ENCODE data around the gene CACHD1. TPM values are rescaled to one million over a fixed set of nuclear protein-coding genes. Genes with fewer than 3 reads are reported as not detected.

The CACHD1 gene
- total RNA-seq, 1 donor, result 1.4 TPM

DNA sequence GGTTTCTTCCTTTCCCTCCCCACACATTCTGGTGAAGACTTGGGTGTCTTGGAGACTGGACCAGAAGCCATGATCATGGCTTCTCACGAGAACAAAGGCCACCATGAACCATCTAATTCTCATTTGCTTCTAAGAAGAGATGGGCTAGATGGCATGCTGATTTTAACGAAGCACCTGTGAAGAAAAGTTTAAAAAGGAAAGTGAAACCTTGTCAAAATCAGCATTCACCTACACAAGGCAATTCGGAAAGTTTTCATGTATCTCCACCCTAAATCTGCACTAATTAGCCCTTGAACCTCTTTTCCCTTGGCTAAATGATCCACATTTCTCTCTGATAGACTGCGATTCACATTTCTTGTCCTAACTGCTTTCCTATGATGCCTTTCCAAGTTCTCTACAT, 160.7 kb downstream of the CACHD1 start:
- no peaks in the 10 kb centered on the region for H3K4me1 ChIP-seq (ENCODE audit: insufficient read depth, low read length)
- H3K4me3 ChIP-seq (ENCODE audit: low read length), result no peak overlapping the region
- H3K9me3 ChIP-seq (ENCODE audit: low read depth, low read length), result no peaks in the 10 kb centered on the region
- no peaks in the 10 kb centered on the region for H3K27me3 ChIP-seq (ENCODE audit: insufficient read depth, low read length)

DNA sequence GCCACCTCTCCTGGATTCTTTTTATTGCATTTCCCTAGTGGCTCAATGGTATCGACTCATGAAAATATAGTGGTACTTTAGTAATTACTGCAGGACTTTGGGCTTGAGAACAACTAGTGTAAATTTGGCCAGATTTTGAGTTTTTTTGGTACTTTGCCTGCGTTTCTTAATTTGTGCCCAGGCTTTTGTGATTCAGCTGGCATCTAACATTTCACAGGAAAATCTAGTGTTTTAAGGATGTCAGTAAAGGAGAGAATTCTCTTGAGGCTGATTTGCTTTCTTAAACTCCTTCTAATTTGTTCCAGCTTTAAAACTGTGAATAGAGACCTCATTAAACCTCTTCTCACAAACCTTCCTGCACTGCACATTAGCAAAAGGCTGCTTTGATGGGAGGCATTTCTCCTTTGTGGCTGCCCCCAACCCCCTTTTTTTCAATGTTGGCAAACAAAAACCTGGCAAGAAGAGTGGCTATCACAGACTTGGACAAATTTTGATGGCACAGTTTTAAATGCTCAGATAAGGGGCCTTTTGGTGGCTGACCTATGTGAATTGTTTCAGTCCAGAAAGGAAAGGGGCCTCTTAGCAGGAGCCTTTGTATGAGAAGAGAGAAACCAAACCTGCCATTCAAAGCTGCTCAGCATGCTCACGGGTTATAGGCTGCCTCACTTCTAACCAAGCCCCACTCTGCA, 161.6 kb downstream of the CACHD1 start:
- H3K4me3 ChIP-seq (ENCODE audit: low read length), result no peak overlapping the region
- H3K27me3 ChIP-seq (ENCODE audit: insufficient read depth, low read length), result no peaks in the 10 kb centered on the region
- H3K4me1 ChIP-seq (ENCODE audit: insufficient read depth, low read length), result no peaks in the 10 kb centered on the region
- no peaks in the 10 kb centered on the region for H3K9me3 ChIP-seq (ENCODE audit: low read depth, low read length)

DNA sequence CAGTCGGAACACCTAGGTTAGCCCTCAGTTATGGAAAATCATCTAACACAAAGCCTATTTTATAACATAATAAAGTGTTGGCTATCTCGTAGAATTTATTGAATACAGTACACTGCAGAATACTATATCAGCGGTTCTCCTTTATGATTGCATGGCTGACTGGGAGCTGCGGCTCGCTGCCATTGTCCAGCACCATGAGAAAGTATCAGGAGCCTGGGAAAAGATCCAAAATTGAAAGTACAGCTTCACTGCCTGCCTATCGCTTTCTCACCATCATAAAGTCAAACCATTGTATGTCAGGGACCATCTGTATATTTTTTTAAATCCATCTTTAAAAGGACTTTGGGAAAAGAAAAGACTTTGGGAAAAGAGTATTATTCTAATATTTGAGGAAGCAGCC, 163.0 kb downstream of the CACHD1 start:
- no peaks in the 10 kb centered on the region for H3K4me1 ChIP-seq (ENCODE audit: insufficient read depth, low read length)
- H3K27me3 ChIP-seq (ENCODE audit: insufficient read depth, low read length), result no peaks in the 10 kb centered on the region
- no peaks in the 10 kb centered on the region for H3K9me3 ChIP-seq (ENCODE audit: low read depth, low read length)
- H3K4me3 ChIP-seq (ENCODE audit: low read length), result no peak overlapping the region

DNA sequence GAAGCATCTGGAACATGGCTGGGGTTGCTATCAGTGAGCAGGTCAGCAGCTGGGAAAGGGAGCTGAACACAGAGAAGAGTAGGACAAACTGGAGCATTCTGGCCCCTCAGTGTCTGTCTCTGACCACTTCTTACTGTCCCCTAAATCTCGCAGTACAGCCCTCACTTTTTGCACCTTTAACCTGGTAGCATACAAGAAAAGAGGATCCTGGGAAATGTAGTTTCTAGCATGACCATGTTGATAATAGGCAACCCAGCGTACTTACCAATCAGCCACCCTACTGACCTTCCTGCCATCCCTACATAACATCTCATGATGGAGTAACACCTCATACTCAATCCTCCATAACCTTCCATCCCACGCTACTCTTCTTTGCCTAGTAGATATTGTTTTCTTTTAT, 175.8 kb downstream of the CACHD1 start:
- no peaks in the 10 kb centered on the region for H3K27me3 ChIP-seq (ENCODE audit: insufficient read depth, low read length)
- no peaks in the 10 kb centered on the region for H3K4me1 ChIP-seq (ENCODE audit: insufficient read depth, low read length)
- H3K9me3 ChIP-seq (ENCODE audit: low read depth, low read length), result no peaks in the 10 kb centered on the region
- H3K4me3 ChIP-seq (ENCODE audit: low read length), result no peak overlapping the region

DNA sequence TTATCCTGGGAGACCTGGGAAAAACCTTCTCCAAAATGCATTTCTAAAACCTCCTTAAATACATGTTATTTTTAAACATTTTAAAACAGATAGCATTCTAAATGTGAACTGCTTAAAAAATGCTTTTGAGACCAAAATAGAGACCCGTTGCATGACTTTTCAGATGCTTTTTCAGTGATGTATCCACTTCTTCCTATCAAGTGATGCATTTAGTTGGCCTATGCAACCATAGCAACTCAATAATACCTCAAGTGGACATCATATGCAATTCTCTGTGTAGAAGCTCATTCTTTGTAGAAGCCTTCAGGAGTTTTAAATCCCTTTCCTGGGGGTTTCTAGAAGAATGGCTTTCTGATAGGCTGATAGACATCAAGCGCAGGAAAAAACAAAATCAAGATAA, 180.5 kb downstream of the CACHD1 start:
- no peaks in the 10 kb centered on the region for H3K27me3 ChIP-seq (ENCODE audit: insufficient read depth, low read length)
- no peaks in the 10 kb centered on the region for H3K9me3 ChIP-seq (ENCODE audit: low read depth, low read length)
- H3K4me1 ChIP-seq (ENCODE audit: insufficient read depth, low read length), result no peaks in the 10 kb centered on the region
- no peak overlapping the region for H3K4me3 ChIP-seq (ENCODE audit: low read length)

DNA sequence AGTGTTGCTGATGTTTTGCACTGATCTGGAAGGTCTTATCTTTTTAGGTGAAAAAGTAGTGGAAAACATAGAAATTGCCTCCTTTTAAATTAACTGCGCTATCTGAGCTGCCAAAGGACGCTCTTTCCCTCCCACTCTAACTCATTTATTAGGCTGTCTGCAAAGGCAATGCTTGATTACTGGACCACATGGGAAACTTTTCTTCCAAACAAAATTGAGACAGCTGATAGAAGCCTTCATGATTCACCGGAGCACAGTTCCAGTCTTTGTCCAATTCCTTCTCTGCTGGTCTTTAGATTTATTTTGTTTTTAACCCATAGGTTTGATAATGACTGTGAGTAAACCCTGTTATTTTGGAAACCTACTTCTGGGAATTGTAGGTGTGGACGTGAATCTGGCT, 181.9 kb downstream of the CACHD1 start:
- Histone ChIP-seq H3K9me3 (ENCODE audit: low read depth, low read length) (no peaks in the 10 kb centered on the region), H3K4me3 (ENCODE audit: low read length) (no peak overlapping the region), H3K27me3 (ENCODE audit: insufficient read depth, low read length) (no peaks in the 10 kb centered on the region), H3K4me1 (ENCODE audit: insufficient read depth, low read length) (no peaks in the 10 kb centered on the region)

DNA sequence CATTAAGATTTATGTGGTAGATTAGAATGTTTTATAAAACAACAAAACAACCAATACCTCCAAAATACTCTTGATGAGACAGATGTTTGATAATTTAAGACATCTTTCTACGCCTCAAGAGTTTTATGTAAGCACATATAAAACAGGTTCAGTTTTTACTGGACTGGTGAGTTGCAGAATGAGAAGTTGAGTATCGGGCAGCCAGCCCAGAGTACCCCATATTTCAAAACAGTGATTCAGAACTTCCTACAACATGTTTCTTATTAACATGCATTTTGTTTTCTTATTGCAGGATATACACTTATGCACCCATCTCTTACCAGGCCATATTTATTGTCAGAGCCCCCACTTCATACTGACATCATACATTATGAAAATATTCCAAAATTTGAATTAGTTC, 183.5 kb downstream of the CACHD1 start:
- Histone ChIP-seq H3K9me3 (ENCODE audit: low read depth, low read length) (no peaks in the 10 kb centered on the region), H3K4me3 (ENCODE audit: low read length) (no peak overlapping the region), H3K27me3 (ENCODE audit: insufficient read depth, low read length) (no peaks in the 10 kb centered on the region), H3K4me1 (ENCODE audit: insufficient read depth, low read length) (no peaks in the 10 kb centered on the region)

DNA sequence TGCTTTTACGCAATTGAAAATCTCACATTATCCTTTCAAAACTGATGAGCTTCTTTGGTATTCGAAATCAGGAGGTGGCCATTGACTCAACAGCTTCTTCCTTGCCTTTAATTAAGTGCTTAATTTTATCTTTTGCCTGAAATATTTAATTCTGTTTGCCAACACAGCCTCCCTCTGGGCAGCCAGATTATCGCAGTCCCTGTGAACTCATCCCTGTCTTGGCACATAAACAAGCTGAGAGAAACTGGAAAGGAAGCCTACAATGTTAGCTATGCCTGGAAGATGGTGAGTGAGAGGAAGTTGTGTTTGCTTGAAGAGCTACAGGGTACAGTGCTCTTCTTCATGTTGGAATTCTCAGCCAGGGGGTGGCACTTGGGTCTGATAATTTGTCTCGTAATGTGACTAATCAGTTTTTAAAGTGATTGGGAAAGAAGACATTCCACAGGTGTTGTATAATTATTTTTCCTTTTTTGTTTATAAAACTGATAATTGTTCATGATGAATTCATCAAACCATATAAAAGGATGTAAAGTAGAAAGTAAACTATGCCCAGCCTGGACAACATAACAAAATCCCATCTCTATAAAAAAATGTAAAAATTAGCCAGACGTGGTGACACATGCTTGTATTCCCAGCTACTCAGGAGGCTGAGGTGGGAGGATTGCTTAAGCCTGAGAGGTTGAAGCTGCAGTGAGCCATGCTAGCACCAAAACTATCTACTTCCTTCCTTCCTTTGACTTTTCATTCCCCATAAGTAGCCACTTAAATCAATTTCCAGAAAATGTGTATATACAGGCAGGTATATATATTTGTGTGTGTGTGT, 184.8 kb downstream of the CACHD1 start:
- Histone ChIP-seq H3K4me3 (ENCODE audit: low read length) (no peak overlapping the region), H3K9me3 (ENCODE audit: low read depth, low read length) (no peaks in the 10 kb centered on the region), H3K27me3 (ENCODE audit: insufficient read depth, low read length) (no peaks in the 10 kb centered on the region), H3K4me1 (ENCODE audit: insufficient read depth, low read length) (no peaks in the 10 kb centered on the region)

DNA sequence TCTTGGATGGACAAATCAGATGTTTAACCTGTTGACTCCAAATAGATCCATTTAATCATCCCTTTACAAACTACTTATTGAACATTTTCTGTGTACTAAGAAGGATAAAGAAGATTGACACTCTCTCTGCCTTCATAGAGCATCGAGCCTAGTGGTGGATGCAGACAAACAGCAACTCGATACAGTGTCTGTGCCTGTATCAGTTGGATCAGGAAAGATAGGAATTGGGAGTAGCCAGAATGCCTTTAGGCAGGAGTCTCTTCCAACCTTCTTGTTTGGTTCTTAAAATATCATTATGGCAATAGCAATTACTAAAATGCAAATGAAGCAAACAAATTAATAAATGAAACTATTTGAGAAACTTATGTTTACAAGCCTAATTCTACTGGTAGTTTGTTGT, 185.9 kb downstream of the CACHD1 start:
- Histone ChIP-seq H3K27me3 (ENCODE audit: insufficient read depth, low read length) (no peaks in the 10 kb centered on the region), H3K4me1 (ENCODE audit: insufficient read depth, low read length) (no peaks in the 10 kb centered on the region), H3K9me3 (ENCODE audit: low read depth, low read length) (no peaks in the 10 kb centered on the region), H3K4me3 (ENCODE audit: low read length) (no peak overlapping the region)

DNA sequence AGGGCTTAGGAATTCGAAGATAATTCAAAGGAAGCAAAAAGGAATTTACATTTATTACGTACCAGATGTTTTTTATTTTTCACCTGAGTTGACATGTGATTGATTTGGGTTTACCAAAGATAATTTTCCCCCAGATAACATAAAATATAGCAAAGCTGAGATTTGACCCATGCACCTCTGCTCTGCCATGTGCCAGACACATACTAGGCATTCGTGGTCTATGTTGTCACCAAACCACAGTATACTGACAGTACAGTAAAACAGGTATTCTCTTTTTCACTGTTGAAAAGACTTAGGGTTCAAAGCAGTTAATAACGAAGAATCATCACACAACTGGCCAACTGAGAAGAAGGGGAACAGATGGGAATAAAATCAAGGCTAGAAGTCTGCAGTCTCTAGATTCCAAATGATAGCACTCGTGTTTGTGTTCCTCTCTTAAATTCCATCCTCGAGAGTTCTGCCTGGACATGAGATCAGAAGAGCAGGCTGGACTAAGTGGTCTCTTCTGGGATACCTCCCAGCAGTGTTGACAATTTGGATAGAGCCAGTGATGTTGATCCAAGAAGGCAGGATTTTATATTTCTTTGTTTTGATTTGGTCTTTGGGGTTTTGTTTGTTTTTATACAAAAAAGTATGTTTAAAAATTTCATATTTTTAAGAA, 189.7 kb downstream of the CACHD1 start:
- H3K4me1 ChIP-seq (ENCODE audit: insufficient read depth, low read length), result no peaks in the 10 kb centered on the region
- H3K9me3 ChIP-seq (ENCODE audit: low read depth, low read length), result no peaks in the 10 kb centered on the region
- H3K4me3 ChIP-seq (ENCODE audit: low read length), result no peak overlapping the region
- no peaks in the 10 kb centered on the region for H3K27me3 ChIP-seq (ENCODE audit: insufficient read depth, low read length)

DNA sequence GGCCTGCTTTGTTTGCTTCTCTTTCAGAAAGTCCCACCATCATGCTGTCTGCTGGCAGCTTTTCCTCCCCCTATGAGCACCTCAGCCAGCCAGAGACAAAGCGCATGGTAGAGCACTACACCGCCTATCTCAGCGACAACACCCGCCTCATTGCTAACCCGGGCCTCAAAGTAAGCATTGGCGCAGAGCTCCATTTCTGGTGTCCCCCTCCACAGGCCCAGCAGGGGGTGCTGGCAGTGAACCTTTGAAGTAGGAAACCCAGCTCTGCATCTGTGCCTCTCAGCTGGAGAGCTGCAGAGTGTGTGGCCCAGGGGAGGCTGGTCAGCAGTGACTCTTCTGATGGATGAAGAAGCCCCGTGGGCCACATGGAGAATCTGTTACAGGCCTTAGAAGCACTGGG, 193.7 kb downstream of the CACHD1 start:
- H3K27me3 ChIP-seq (ENCODE audit: insufficient read depth, low read length), result no peaks in the 10 kb centered on the region
- no peaks in the 10 kb centered on the region for H3K9me3 ChIP-seq (ENCODE audit: low read depth, low read length)
- H3K4me1 ChIP-seq (ENCODE audit: insufficient read depth, low read length), result no peaks in the 10 kb centered on the region
- no peak overlapping the region for H3K4me3 ChIP-seq (ENCODE audit: low read length)

DNA sequence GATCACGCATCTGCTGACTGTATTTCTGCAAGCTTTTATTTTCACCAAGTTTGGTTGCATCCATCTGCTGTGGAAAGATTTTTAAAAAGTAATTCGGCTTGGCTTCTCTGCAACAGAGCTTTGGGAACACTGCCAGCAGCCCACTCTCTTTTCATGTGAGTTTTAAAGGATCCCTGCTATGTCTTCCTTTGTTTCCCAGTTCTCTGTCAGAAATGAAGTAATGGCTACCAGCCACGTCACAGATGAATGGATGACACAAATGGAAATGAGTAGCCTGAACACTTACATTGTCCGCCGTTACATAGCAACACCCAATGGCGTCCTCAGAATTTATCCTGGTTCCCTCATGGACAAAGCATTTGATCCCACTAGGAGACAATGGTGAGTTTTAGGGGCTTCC, 194.4 kb downstream of the CACHD1 start:
- H3K27me3 ChIP-seq (ENCODE audit: insufficient read depth, low read length), result no peaks in the 10 kb centered on the region
- no peaks in the 10 kb centered on the region for H3K4me1 ChIP-seq (ENCODE audit: insufficient read depth, low read length)
- H3K4me3 ChIP-seq (ENCODE audit: low read length), result no peak overlapping the region
- no peaks in the 10 kb centered on the region for H3K9me3 ChIP-seq (ENCODE audit: low read depth, low read length)

DNA sequence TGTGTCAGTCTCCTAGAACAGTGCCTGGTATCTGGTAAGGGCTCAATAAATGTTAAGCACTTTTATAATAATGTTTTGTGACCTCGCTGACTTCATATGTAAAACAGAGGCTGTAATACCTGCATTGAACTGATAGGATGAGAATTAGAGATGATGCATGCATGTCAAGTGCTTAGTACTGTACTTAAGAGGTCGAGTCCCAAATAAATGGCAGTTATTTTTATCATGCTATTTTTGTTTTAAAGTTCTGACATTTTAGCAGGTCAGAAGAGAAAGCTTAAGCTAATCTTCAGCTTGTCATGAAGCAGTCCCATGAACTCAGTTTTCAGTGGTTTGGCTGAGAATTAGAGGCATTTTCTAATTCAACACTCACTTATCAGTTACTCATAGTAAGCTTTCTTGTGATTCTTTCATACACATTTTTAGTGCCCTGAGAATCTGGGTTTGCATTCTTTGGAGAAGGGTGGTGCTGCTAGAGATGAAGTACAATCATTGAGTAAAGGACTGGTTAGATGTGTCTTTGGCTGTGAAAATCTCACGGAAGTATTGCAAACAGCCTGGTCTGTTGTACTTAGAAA, 199.3 kb downstream of the CACHD1 start:
- Histone ChIP-seq H3K4me3 (ENCODE audit: low read length) (no peak overlapping the region), H3K4me1 (ENCODE audit: insufficient read depth, low read length) (no peaks in the 10 kb centered on the region), H3K27me3 (ENCODE audit: insufficient read depth, low read length) (no peaks in the 10 kb centered on the region), H3K9me3 (ENCODE audit: low read depth, low read length) (no peaks in the 10 kb centered on the region)

DNA sequence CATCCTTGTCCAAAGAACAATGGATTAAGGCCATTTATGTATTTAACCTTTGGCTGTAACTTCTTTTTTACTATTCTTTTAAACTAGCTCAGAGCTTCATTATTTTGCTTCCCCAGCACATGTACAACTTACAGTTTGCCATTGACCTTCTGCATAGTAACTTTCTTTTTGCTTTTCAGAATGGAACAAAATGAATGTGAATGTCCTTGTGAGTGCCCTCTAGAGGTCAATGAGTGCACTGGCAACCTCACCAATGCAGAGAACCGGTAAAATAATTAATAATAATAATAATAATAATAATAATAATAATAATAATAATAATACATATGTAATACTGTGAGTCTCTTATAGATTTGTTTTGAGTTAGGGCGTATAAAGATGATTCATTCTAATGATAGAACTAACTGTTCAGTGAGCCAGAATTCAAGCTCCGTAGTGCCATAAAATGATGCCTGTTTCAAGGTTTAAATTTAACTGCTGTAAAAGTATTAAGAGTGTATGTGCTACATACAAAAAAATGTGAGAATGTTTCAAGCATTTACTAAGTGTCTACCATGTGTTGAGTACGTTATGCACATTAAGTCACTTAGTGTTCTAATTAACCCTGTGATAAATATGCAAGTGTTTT, 205.9 kb downstream of the CACHD1 start:
- Histone ChIP-seq H3K27me3 (ENCODE audit: insufficient read depth, low read length) (no peaks in the 10 kb centered on the region), H3K9me3 (ENCODE audit: low read depth, low read length) (no peaks in the 10 kb centered on the region), H3K4me1 (ENCODE audit: insufficient read depth, low read length) (no peaks in the 10 kb centered on the region), H3K4me3 (ENCODE audit: low read length) (no peak overlapping the region)

DNA sequence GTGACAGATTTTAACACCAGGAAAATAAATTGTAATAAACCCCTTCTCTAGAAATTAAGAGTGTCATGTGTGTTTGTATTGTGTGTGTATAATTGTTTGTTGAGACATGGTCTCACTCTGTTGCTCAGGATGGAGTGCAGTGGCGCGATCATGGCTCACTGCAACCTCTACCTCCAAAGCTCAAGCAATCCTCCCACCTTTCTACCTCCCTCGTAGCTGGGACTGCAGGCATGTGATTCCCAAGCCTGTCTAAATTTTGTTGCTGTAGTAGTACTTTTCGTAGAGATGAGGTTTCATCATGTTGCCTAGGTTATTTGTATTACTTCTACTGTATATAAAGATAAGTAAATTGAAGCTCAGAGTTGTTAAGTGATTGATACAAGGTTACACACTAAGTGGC, 206.5 kb downstream of the CACHD1 start:
- Histone ChIP-seq H3K27me3 (ENCODE audit: insufficient read depth, low read length) (no peaks in the 10 kb centered on the region), H3K4me3 (ENCODE audit: low read length) (no peak overlapping the region), H3K4me1 (ENCODE audit: insufficient read depth, low read length) (no peaks in the 10 kb centered on the region), H3K9me3 (ENCODE audit: low read depth, low read length) (no peaks in the 10 kb centered on the region)

All from mononuclear cell (primary cell).